Mucosa of rectum (tissue), 2 donors: Measurements from ENCODE around the gene INO80E.

Experiments
- H3K27ac ChIP-seq, 2 donors: one replicate each; pipeline ENCODE4 v1.7.0; 2013; ENCODE audit warnings: inconsistent platforms in 2 of 2, low read depth in 2 of 2, low read length in 2 of 2
- H3K27me3 ChIP-seq, 2 donors: one replicate each; pipeline ENCODE4 v1.7.0; 2013; ENCODE audit warnings: low read length in 2 of 2; ENCODE audit not compliant: control insufficient read depth in 2 of 2, insufficient read depth in 2 of 2
- H3K36me3 ChIP-seq, 2 donors: one replicate each; pipeline ENCODE4 v1.7.0; 2013; ENCODE audit warnings: low read length in 2 of 2; ENCODE audit not compliant: control insufficient read depth in 2 of 2, insufficient read depth in 2 of 2
- H3K4me1 ChIP-seq, 2 donors: one replicate each; pipeline ENCODE4 v1.7.0; 2013; ENCODE audit warnings: low read length in 2 of 2, mild to moderate bottlenecking in 1 of 2; ENCODE audit not compliant: control insufficient read depth in 2 of 2, insufficient read depth in 2 of 2
- H3K4me3 ChIP-seq, 2 donors: one replicate each; pipeline ENCODE4 v1.7.0; 2013; ENCODE audit warnings: low read length in 2 of 2
- H3K9ac ChIP-seq, 2 donors: one replicate each; pipeline ENCODE4 v1.7.0; 2013; ENCODE audit warnings: low read length in 2 of 2, low read depth in 1 of 2, mild to moderate bottlenecking in 1 of 2
- H3K9me3 ChIP-seq, 2 donors: one replicate each; pipeline ENCODE4 v1.7.0; 2013; ENCODE audit warnings: low read length in 2 of 2; ENCODE audit not compliant: control insufficient read depth in 2 of 2
- donor health status: healthy.
- donor health status: Normal muscosa, but diverticular disease.

The INO80E gene

DNA sequence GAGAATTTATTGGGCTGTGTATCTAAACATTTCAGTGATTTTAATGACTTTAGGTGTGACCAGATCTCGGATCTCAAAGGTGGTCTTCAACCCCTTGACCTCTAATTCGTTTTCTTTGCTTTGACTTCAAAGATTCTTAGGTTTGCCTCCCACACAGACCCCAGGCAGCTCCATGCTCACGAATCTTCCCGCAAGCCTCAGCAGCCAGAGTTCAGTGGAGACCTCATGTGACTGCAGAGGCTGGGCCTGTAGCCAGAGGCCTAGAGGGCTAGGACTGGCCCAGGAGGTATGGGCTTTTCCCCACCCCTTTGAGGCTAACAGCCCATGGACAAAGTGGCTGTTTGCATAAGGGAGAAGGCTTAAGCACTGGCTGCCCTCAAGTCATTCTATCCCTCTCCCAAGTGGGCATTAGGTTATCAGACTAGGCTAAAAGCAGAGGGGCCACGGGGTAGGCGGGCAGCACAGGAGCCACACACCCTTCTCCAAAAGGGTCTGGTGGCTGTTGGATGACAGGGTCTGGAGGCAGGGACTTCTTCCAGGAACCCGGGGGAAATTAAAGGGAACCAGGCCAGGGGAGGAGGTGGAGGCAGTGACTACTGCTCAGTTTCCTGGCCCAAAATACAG lies 3.6 kb upstream of the INO80E start:
- Histone ChIP-seq H3K27me3 (no peaks in the 10 kb centered on the region), H3K4me1 (peaks cover 26 to 32% of the 10 kb centered on the region in 2 donors), H3K36me3 (peaks cover 16 to 25% of the 10 kb centered on the region in 2 donors), H3K9me3 (no peaks in the 10 kb centered on the region), H3K9ac (no peak overlapping the region), H3K27ac (no peak overlapping the region), H3K4me3 (no peak overlapping the region)

DNA sequence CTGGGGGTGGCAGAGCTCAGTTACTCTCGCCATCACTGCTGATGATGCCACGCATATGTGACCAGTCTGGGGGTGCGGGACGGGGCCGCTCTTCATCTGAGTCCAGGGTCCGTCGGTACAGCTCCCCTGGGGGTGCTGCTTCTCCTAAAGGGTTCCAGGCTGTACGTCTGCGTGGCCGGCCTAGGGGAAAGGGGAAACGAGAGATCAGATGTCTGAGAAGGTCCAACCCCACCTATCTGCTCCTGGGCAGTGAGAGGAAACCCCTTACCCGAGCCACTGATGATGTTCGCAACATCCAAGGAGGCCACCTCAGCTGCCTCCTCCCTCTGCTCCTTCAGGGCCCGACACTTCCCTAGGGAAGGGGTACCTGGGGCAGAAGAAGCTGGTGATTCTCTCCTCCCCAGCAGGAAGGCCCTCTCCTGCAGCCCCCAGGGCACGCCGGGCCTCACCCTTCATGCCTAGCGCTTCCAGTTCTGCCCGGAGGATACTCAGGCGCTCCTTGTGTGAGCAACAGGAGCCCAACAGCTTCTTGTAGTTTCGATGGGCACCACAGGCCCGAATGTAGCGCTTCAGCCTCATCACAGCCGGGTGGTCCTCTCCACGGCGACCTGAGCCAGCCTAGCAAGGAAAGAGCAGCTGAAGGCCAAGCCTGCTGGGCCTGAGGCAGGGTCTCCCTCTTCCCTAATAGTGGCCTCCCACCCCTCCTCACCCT lies 2.7 kb upstream of the INO80E start:
- H3K4me1 ChIP-seq: peaks cover 26 to 32% of the 10 kb centered on the region in 2 donors
- no peak overlapping the region for H3K27ac ChIP-seq
- no peaks in the 10 kb centered on the region for H3K27me3 ChIP-seq
- H3K9me3 ChIP-seq: no peaks in the 10 kb centered on the region
- no peak overlapping the region for H3K9ac ChIP-seq
- peaks cover 16 to 21% of the 10 kb centered on the region in 2 donors for H3K36me3 ChIP-seq
- no peak overlapping the region for H3K4me3 ChIP-seq

DNA sequence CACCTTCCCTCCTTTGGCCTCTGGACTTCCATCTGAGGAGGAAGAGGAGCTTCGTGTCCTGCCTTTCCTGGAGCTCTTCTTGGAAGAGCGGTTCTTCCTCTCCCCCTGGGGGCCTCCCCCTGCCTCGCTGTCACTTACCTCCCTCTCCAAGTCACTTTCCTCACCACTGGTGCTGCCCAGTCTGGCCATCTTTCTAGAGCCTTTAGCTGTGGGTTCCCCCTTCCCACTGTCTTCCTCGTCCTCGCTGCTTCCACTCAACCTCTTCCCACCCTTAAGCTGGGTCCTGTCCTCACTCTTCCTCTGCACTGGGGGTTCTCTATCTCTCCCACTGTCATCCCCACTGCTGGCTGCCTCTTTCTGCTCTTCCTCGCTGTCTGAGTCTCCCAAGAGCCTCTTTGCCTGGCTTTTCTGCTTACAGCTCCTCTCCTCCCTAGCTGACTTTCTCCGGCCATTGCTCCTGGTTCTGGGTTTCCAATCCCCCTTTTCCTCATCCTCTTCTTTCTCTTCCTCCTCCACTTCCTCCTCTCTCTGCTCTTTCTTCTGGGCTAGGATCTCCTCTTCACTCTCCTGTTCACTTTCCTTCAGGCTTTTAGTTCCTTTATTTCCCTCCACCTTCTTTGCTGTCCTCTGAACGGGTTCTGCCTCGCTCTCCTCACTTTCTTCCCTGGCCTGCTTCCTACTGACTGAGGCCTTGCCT lies 2.0 kb upstream of the INO80E start:
- H3K4me3 ChIP-seq: peak overlapping the region; percentile 92 to 97
- H3K27me3 ChIP-seq: no peaks in the 10 kb centered on the region
- H3K27ac ChIP-seq: peak overlapping the region in 1 of 2 donors; percentile 96
- peaks cover 25 to 32% of the 10 kb centered on the region in 2 donors for H3K4me1 ChIP-seq
- H3K9me3 ChIP-seq: no peaks in the 10 kb centered on the region
- peak overlapping the region in 1 of 2 donors; percentile 91 for H3K9ac ChIP-seq
- H3K36me3 ChIP-seq: peaks cover 17 to 18% of the 10 kb centered on the region in 2 donors

DNA sequence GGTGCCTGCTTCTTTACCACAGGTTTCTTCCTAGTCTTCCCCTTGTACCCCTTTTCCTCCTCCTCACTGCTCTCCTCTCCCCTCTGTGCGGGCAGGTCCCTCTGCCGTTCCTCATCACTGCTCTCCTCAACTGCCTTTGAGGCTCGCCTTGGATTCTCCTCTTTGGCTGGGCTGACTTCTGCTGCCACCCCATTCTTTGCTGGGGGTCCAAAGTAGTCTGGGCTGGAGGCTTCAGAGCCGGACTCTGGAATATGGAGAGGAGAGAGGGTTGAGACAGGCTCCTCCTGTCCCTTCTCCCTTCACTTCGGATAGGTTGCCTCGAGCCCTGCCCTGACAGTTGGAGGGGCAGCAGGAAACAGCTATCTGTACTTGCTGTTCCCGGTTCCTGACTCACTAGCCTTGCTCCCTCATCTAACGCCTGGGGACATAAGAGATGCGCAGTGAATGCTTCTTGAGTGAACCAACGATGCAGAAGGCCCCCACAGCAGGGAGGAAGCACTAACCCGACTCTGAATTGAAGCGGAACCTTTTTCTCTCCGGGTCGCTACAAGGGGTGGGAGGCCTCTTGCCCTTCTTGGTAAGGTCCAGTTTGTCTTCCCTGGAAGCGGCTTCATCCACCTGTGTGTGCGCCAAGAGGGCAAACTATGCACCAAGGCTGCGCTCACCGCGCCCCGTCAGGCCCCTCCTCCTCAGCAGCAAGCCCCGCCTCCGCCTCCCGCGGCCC lies 1.3 kb upstream of the INO80E start:
- Histone ChIP-seq H3K27me3 (no peaks in the 10 kb centered on the region), H3K4me3 (peak overlapping the region; percentile 92 to 97), H3K27ac (peak overlapping the region; percentile 88 to 96), H3K9ac (peak overlapping the region; percentile 91 to 98), H3K9me3 (no peaks in the 10 kb centered on the region), H3K4me1 (peaks cover 21 to 25% of the 10 kb centered on the region in 2 donors), H3K36me3 (peaks cover 14 to 21% of the 10 kb centered on the region in 2 donors)

DNA sequence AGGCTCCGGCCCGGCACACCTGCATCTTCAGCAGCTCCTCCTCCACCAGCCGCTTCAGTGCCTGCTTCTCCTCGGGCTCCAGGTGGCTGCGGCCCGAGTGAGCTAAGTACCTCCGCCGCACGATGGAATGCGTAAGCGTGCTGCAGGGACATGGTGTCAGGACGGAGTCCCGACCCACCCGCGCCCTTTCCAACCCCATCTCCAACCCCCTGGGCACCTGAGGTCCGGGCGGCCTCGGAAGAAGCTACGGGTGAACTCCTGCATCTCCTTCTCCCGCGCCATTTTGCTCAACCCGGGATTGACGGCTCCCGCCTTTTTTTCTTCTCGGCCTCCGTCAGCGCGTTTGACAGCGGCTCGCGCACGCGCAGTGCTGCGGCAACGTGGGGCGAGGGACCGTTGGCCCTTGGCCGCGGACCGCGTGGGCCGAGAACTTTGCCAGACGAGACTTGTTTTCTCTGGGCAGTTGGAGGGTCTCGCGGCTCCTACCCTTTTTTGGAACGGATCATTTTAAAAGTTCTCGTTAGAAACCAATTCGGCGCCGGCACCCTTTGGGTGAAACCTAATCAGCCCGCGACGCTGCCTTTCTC lies 624 bp upstream of the INO80E start, which contains the start of gene HIRIP3:
Gene HIRIP3 (minus strand): TSS at position 294 of the 587 bp plus-strand sequence. CDS start 12 bp downstream, at position 282.
- H3K27me3 ChIP-seq: no peaks in the 10 kb centered on the region
- H3K36me3 ChIP-seq: peaks cover 17 to 21% of the 10 kb centered on the region in 2 donors
- H3K4me1 ChIP-seq: peaks cover 18 to 19% of the 10 kb centered on the region in 2 donors
- H3K9me3 ChIP-seq: no peaks in the 10 kb centered on the region
- peak within 1 kb of the TSS; percentile 91 to 98 for H3K9ac ChIP-seq
- peak within 1 kb of the TSS; percentile 92 to 97 for H3K4me3 ChIP-seq
- H3K27ac ChIP-seq: peak within 1 kb of the TSS; percentile 88 to 96

DNA sequence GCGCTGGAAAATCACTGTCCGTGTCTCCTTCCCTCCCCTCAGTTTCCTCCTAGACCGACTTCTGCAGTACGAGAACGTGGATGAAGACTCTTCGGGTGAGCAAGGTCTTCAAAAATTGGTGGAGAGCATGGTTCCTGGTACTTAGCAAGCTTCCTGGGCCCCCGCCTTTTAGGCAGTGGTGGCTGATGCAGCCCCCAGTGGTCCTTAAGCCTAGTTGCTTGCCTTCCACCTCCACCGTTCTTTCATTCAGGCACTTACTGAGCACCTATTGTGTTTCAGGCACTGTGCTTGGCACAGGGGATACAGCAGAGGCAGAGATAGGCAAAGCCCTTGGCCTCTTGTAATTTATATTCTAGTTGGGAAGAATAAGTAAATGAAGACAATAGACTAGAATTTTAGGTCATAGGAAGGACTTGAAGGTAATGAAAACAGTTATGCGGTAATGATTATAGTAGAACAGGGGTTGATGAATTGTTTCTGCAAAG lies 767 bp downstream of the INO80E start:
- H3K9me3 ChIP-seq: no peaks in the 10 kb centered on the region
- H3K4me1 ChIP-seq: peaks cover 17 to 18% of the 10 kb centered on the region in 2 donors
- peak overlapping the region; percentile 91 for H3K9ac ChIP-seq
- peak overlapping the region in 1 of 2 donors; percentile 72 for H3K27ac ChIP-seq
- peaks cover 14 to 22% of the 10 kb centered on the region in 2 donors for H3K36me3 ChIP-seq
- no peaks in the 10 kb centered on the region for H3K27me3 ChIP-seq
- peak overlapping the region; percentile 92 to 97 for H3K4me3 ChIP-seq

DNA sequence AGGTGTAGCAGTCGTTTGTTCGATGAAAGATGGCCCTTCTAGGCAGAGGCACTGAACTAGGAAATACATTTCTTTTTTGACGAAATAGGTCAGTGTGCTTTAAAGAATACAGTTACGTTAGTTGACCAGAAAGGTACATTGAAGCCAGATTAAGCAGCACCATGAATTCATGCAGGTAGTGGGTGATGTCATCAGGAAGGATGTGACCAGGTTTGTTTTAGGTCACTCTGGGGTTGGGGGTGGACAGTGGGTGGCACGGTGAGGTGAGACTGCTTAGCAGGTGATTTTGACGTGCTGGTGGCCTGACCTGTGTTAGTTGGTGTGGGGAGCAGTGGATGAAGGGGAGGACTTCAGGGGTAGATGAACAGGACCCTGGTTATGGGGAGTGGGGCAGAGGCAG lies 3.6 kb downstream of the INO80E start:
- Histone ChIP-seq H3K27me3 (no peaks in the 10 kb centered on the region), H3K27ac (no peak overlapping the region), H3K4me1 (peaks cover 11 to 12% of the 10 kb centered on the region in 2 donors), H3K9ac (no peak overlapping the region), H3K9me3 (no peaks in the 10 kb centered on the region), H3K4me3 (no peak overlapping the region), H3K36me3 (peaks cover 5 to 16% of the 10 kb centered on the region in 2 donors)

DNA sequence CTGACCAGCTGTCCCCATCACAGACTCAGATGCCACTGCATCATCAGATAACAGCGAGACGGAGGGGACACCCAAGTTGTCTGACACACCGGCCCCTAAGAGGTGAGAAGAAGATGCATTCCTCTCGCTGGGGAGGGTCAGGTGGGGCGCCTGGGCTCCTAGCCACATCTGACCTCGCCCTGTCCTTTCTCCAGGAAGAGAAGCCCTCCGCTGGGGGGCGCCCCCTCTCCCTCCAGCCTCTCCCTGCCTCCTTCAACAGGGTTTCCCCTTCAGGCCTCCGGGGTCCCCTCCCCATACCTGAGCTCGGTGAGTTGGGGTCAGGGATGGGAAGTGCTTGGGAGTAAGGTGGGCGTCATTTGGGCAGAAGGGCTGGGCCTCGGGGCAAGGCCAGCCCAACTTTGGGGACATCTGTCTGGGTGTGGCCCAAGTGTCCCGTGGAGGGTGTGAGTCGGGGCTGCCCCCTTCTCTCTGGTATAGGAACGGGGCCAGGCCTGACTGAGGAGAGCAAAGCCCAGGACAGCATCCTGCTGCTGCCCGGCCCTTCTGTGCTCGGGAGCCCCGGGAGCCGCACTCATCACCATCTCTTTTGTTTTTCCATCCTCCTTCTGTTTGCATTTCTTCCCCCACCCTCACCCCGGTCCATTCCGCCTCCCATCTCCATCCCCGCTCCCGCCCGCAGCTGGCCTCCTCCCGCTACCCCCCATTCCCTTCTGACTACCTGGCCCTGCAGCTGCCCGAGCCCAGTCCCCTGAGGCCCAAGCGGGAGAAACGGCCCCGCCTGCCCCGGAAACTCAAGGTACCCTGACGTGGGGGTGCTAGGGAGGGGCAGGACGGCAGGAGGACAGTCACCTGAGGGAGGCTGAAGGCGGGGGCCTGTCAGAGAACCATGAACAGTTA lies 4.9 kb downstream of the INO80E start:
- peaks cover 5 to 16% of the 10 kb centered on the region in 2 donors for H3K36me3 ChIP-seq
- H3K9me3 ChIP-seq: no peaks in the 10 kb centered on the region

More for the DNA sequence above, 4.9 kb downstream of the INO80E start:
- Histone ChIP-seq H3K4me1 (peaks cover 5 to 6% of the 10 kb centered on the region in 2 donors), H3K27me3 (no peaks in the 10 kb centered on the region), H3K4me3 (no peak overlapping the region), H3K9ac (no peak overlapping the region), H3K27ac (no peak overlapping the region)
